ENCODE results near the gene KLF15.

KLF15 gene

GRCh38 chr3:126307591-126308393 lies 49.4 kb downstream of the KLF15 start:
- DNase-seq (ENCODE audit: low read depth in 2 of 2, low spot score in 1 of 2): no peak

GRCh38 chr3:126306888-126307482 lies 50.2 kb downstream of the KLF15 start:
- no peak for DNase-seq (ENCODE audit: low read depth in 2 of 2, low spot score in 1 of 2)

- no peak for DNase-seq (ENCODE audit: low read depth in 2 of 2, low spot score in 1 of 2)
Measured at GRCh38 chr3:126306397-126306796, 50.8 kb downstream of the KLF15 start.

GRCh38 chr3:126305427-126305826 lies 51.8 kb downstream of the KLF15 start:
- no peak for DNase-seq (ENCODE audit: low read depth in 2 of 2, low spot score in 1 of 2)

GRCh38 chr3:126304704-126305103 lies 52.5 kb downstream of the KLF15 start:
- no peak for DNase-seq (ENCODE audit: low read depth in 2 of 2, low spot score in 1 of 2)

GRCh38 chr3:126304291-126304690 lies 52.9 kb downstream of the KLF15 start:
- no peak for DNase-seq (ENCODE audit: low read depth in 2 of 2, low spot score in 1 of 2)

- DNase-seq (ENCODE audit: low read depth in 2 of 2, low spot score in 1 of 2): no peak
Measured at GRCh38 chr3:126303272-126303671, 53.9 kb downstream of the KLF15 start.

GRCh38 chr3:126300761-126301481 lies 56.3 kb downstream of the KLF15 start:
- DNase-seq (ENCODE audit: low read depth in 2 of 2, low spot score in 1 of 2): no peak

- no peak for DNase-seq (ENCODE audit: low read depth in 2 of 2, low spot score in 1 of 2)
Measured at GRCh38 chr3:126300001-126300760, 57.0 kb downstream of the KLF15 start.

GRCh38 chr3:126295407-126295939 lies 61.7 kb downstream of the KLF15 start:
- DNase-seq (ENCODE audit: low read depth in 2 of 2, low spot score in 1 of 2): no peak

GRCh38 chr3:126294211-126294808 lies 62.9 kb downstream of the KLF15 start:
- DNase-seq (ENCODE audit: low read depth in 2 of 2, low spot score in 1 of 2): no peak

GRCh38 chr3:126293370-126294082 lies 63.7 kb downstream of the KLF15 start:
- DNase-seq (ENCODE audit: low read depth in 2 of 2, low spot score in 1 of 2): no peak

Data from stimulated activated CD8-positive, alpha-beta memory T cell treated with anti-CD3 and anti-CD28 coated beads, Interleukin-4, amount 100 ng/mL, for 1 hour (primary cell).